Sigmoid colon (tissue), 4 donors: ENCODE data around the gene C2orf42.

Experiments
- POLR2A ChIP-seq, 2 donors: fragments of 450-650 bp; IDR thresholded peaks; one replicate each; pipeline ENCODE4 v1.6.1; 2016; ENCODE audit warnings: antibody characterized with exemption in 2 of 2, mild to moderate bottlenecking in 2 of 2, moderate library complexity in 2 of 2
- POLR2AphosphoS5 ChIP-seq, 4 donors: sonication (generic); formaldehyde crosslinking; IDR thresholded peaks; one replicate each; pipeline ENCODE4 v1.6.1; 2017; ENCODE audit warnings: antibody characterized with exemption in 4 of 4
- TF ChIP-seq, protein P1 (sequence below), 4 experiments: fragments of 450-650 bp in 3 of 4; fragments of 200-600 bp in 1 of 4; IDR thresholded peaks; one replicate each; pipeline ENCODE4 v1.5.1; 2016 to 2019; ENCODE audit warnings: antibody characterized with exemption in 4 of 4, mild to moderate bottlenecking in 3 of 4, moderate library complexity in 2 of 4

DNA sequence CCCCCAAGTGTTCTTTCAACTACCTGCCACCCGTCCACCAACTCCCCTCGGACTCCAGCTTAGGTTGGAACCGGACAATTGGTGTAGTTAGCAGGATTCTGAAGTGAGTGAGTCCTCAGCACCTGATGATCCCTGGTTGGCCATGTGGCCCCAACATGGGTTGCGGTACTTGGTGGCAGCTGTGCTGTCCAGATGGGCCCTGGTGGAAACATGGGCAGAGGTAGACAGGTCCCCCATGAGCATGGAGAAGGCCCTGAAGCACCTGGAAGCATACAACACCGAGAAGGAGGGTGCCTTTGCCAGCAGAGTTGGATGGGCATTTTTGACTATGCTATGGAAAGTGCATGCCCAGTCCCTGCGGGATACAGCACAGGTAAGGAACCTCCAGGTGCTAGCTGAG lies 11.0 kb upstream of the C2orf42 start:
- TF ChIP-seq, protein P1, sequence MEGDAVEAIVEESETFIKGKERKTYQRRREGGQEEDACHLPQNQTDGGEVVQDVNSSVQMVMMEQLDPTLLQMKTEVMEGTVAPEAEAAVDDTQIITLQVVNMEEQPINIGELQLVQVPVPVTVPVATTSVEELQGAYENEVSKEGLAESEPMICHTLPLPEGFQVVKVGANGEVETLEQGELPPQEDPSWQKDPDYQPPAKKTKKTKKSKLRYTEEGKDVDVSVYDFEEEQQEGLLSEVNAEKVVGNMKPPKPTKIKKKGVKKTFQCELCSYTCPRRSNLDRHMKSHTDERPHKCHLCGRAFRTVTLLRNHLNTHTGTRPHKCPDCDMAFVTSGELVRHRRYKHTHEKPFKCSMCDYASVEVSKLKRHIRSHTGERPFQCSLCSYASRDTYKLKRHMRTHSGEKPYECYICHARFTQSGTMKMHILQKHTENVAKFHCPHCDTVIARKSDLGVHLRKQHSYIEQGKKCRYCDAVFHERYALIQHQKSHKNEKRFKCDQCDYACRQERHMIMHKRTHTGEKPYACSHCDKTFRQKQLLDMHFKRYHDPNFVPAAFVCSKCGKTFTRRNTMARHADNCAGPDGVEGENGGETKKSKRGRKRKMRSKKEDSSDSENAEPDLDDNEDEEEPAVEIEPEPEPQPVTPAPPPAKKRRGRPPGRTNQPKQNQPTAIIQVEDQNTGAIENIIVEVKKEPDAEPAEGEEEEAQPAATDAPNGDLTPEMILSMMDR (IDR thresholded peaks at IDR 0.05), result no peak
- TF ChIP-seq POLR2AphosphoS5 (IDR thresholded peaks at IDR 0.05) (no peak), POLR2A (IDR thresholded peaks at IDR 0.05) (no peak)
